Measurements from ENCODE around the gene TTC36. TPM values are rescaled to one million over a fixed set of nuclear protein-coding genes. Genes with fewer than 3 reads are reported as not detected.

The TTC36 gene
- total RNA-seq, 1 donor from 2014 or later: not detected

DNA sequence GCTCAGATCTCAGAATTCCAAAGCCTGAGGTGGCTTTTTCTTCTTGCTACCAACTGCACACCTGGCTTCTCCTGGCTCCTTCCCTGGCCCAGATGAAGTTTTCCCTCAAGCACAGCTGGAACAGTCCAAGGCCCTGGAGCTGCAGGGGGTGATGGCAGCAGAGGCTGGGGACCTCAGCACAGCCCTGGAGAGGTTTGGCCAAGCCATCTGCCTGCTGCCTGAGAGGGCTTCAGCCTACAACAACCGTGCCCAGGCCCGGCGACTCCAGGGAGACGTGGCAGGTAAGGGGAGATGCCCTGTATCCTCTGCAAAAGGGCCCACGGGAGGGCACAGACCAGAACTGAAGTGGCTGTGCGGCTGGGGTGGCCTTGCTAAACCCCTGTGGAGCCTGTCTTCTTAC, 1.2 kb downstream of the TTC36 start:
- H3K27ac ChIP-seq: no peak overlapping the region
- peaks cover 53% of the 10 kb centered on the region for H3F3A ChIP-seq (ENCODE audit: low read depth)
- no peaks in the 10 kb centered on the region for H4K20me1 ChIP-seq (ENCODE audit: low read depth)
- H3K27me3 ChIP-seq: no peaks in the 10 kb centered on the region
- DNase-seq (ENCODE audit: low spot score): no peak
- H3K9me3 ChIP-seq (ENCODE audit: low read depth): no peaks in the 10 kb centered on the region
- no peak overlapping the region for H3K4me2 ChIP-seq
- Mint-ChIP-seq H3K27ac (no peak overlapping the region), H3K4me3 (no peak overlapping the region), H3K36me3 (peaks cover 16% of the 10 kb centered on the region), H3K9me3 (peaks cover 2% of the 10 kb centered on the region), H3K27me3 (ENCODE audit: insufficient read depth, low read depth) (peaks cover 8% of the 10 kb centered on the region), H3K4me1 (peaks cover 29% of the 10 kb centered on the region)
- peaks cover 11% of the 10 kb centered on the region for H3K79me2 ChIP-seq (ENCODE audit: low read depth)
- no peak overlapping the region for H3K4me3 ChIP-seq
- H2AFZ ChIP-seq (replicated peaks): no peak overlapping the region
- H3K9ac ChIP-seq: no peak overlapping the region
- TF ChIP-seq EZH2phosphoT487 (IDR thresholded peaks at IDR 0.05) (no peak), EZH2 (IDR thresholded peaks at IDR 0.05) (no peak)
- TF ChIP-seq, protein P1, sequence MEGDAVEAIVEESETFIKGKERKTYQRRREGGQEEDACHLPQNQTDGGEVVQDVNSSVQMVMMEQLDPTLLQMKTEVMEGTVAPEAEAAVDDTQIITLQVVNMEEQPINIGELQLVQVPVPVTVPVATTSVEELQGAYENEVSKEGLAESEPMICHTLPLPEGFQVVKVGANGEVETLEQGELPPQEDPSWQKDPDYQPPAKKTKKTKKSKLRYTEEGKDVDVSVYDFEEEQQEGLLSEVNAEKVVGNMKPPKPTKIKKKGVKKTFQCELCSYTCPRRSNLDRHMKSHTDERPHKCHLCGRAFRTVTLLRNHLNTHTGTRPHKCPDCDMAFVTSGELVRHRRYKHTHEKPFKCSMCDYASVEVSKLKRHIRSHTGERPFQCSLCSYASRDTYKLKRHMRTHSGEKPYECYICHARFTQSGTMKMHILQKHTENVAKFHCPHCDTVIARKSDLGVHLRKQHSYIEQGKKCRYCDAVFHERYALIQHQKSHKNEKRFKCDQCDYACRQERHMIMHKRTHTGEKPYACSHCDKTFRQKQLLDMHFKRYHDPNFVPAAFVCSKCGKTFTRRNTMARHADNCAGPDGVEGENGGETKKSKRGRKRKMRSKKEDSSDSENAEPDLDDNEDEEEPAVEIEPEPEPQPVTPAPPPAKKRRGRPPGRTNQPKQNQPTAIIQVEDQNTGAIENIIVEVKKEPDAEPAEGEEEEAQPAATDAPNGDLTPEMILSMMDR (IDR thresholded peaks at IDR 0.05): no peak
- H3K4me1 ChIP-seq: peaks cover 24% of the 10 kb centered on the region
- H3K36me3 ChIP-seq: no peaks in the 10 kb centered on the region

DNA sequence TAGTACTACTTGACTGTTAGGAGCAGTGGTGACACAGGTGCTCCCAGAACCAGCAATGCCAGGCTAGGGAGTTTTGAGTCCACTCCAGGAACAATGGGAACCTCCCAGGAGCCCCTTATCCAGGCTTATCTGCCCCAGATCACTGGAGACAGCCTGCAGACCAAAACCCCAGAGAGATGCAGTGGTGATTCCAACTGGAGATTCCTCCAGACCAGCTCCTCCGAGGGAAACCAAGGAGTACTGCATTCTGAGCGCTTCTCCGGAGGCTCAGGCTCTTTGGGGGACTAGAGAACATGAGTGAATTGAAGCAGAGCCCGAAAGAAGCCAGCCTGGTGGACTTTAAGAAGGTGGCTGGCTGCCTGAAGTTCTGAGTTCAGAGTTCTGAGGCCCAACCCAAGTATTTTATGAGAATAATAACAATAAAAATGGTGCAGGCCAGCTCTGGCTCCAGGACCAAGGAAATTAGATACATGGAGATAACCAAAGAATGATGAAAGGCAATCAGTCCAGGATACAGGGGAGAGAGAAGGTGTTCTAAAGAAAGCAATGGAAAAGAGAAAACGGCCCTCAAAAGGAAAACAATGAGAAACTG, 2.4 kb downstream of the TTC36 start:
- H3K27ac Mint-ChIP-seq: no peak overlapping the region
- Histone ChIP-seq H3K4me2 (peak overlapping the region; percentile 81), H3K4me1 (peaks cover 24% of the 10 kb centered on the region), H3K79me2 (ENCODE audit: low read depth) (peaks cover 11% of the 10 kb centered on the region), H3K4me3 (peak overlapping the region; percentile 94), H3F3A (ENCODE audit: low read depth) (peaks cover 48% of the 10 kb centered on the region), H3K9ac (no peak overlapping the region), H2AFZ (replicated peaks) (no peak overlapping the region), H3K27me3 (no peaks in the 10 kb centered on the region), H3K27ac (no peak overlapping the region), H4K20me1 (ENCODE audit: low read depth) (no peaks in the 10 kb centered on the region), H3K36me3 (no peaks in the 10 kb centered on the region), H3K9me3 (ENCODE audit: low read depth) (no peaks in the 10 kb centered on the region)
- DNase-seq (ENCODE audit: low spot score): peak; percentile 29
- peaks cover 29% of the 10 kb centered on the region for H3K4me1 Mint-ChIP-seq
- peaks cover 8% of the 10 kb centered on the region for H3K27me3 Mint-ChIP-seq (ENCODE audit: insufficient read depth, low read depth)
- no peak for TF ChIP-seq EZH2 (IDR thresholded peaks at IDR 0.05)
- TF ChIP-seq EZH2phosphoT487 (IDR thresholded peaks at IDR 0.05): no peak
- TF ChIP-seq, protein P1 (IDR thresholded peaks at IDR 0.05): no peak
- H3K36me3 Mint-ChIP-seq: peaks cover 9% of the 10 kb centered on the region
- peak overlapping the region; percentile 98 for H3K4me3 Mint-ChIP-seq
- peaks cover 2% of the 10 kb centered on the region for H3K9me3 Mint-ChIP-seq

DNA sequence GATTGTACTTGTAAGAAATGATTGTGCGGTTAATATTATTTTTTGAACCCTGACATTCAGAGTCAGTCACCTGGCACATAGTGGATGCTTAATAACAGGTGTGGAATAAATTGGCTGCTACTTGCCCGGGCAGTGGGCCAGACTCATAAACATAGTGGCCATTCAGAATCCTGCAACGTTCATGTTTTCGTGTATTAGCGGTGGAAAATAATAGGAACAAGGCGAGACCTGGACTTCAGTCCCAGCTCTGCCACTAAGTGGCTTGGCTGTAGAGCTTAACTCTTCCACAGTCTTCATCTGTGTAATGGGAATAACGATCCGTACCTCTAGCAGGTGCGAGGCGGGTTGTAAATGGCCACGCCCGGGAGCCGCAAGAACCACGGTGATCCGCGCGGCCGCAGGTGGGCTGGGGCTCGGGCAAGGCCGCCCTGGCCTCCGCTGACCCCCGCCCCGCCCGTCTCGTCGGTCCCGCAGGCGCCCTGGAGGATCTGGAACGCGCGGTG, 3.0 kb downstream of the TTC36 start:
- H3K36me3 ChIP-seq: no peaks in the 10 kb centered on the region

More for the DNA sequence above, 3.0 kb downstream of the TTC36 start:
- Histone ChIP-seq H3K27me3 (no peaks in the 10 kb centered on the region), H3K9me3 (ENCODE audit: low read depth) (no peaks in the 10 kb centered on the region), H3F3A (ENCODE audit: low read depth) (peaks cover 44% of the 10 kb centered on the region), H3K4me3 (peak overlapping the region; percentile 94), H3K9ac (peak overlapping the region; percentile 10), H4K20me1 (ENCODE audit: low read depth) (no peaks in the 10 kb centered on the region), H3K4me2 (peak overlapping the region; percentile 81), H3K27ac (no peak overlapping the region), H3K79me2 (ENCODE audit: low read depth) (peaks cover 11% of the 10 kb centered on the region), H2AFZ (replicated peaks) (peak overlapping the region; percentile 95), H3K4me1 (peaks cover 24% of the 10 kb centered on the region)
- Mint-ChIP-seq H3K4me3 (peak overlapping the region; percentile 98), H3K4me1 (peaks cover 29% of the 10 kb centered on the region), H3K36me3 (peaks cover 9% of the 10 kb centered on the region), H3K9me3 (peaks cover 2% of the 10 kb centered on the region), H3K27me3 (ENCODE audit: insufficient read depth, low read depth) (peaks cover 8% of the 10 kb centered on the region), H3K27ac (peak overlapping the region; percentile 46)
- no peak for DNase-seq (ENCODE audit: low spot score)
- TF ChIP-seq, protein P1 (IDR thresholded peaks at IDR 0.05): no peak
- TF ChIP-seq EZH2phosphoT487 (IDR thresholded peaks at IDR 0.05): no peak
